IPS DF 4.7 (cell line): ENCODE measurements around the gene BCAP29.

Experiments used
- DNase-seq: peaks from one replicate; pipeline ENCODE4 v3.0.0-alpha.2; 2013; ENCODE audit warnings: low spot score; ENCODE audit errors: extremely low read depth

Gene BCAP29

DNA sequence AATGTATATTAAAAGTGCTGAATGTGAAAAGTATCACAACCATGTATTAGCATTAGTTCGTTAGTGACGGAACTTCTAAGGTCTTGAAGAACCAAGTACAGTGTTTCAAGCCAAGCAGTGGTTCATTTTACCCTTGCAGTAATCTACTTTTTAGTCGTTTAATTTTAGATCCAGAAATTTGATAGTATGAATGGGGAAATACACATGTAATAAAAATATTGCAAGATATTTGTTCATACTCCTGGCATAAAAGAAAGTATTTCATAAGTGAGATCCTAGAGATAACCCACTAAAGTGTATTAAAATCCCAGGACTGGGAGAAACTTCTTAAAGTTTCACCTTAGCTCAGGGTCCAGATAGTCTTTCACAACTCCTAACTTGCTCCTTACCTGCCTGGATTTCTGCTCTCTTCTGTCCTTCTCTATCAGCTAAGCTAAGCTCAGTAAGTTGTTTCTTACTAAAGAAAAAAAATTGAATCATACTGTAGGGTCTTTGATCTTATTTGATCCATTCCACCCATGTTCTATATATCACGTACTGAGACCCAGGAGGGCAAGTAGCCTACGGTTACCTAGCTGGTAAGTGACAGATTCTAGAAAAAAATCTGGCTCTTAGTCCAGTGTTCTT, 1.5 kb downstream of the BCAP29 start:
- no peak for DNase-seq

DNA sequence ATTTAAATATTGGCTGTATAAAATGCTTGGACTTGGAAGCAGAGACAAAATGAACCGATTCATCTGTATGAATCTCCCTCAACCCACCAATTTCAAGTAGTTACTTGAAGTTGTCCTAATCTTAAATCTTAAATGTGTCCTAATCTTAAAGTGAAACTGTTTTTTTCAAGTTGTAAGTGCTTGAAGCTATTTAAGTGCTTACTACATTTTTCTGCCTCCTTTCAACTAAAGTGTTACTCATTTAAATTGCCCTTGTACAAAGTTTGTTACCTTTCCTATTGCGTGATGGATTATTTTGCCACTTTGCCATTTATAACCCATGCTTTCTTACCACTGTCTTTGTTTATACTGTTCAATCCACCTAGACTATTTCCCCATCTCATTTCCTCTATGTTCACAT, 2.8 kb downstream of the BCAP29 start:
- DNase-seq = no peak

DNA sequence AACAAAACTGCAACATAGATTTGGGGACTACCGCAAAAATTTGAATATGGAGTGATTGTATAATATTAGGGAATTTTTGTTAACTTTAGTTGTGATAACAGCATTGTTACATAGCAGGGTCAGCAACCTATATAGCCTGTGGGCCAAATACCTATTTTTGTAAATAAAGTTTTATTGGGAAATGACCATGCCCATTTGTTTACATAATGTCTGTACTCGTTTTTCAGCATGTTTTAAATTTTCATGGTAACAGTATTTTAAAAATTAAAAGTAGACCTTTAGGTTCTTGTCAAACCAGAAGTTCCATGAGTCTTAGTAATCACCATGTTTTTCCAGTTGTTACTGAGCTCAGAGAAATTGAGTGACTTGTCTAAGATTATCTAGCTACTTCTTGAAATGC, 4.7 kb downstream of the BCAP29 start:
- DNase-seq = no peak

DNA sequence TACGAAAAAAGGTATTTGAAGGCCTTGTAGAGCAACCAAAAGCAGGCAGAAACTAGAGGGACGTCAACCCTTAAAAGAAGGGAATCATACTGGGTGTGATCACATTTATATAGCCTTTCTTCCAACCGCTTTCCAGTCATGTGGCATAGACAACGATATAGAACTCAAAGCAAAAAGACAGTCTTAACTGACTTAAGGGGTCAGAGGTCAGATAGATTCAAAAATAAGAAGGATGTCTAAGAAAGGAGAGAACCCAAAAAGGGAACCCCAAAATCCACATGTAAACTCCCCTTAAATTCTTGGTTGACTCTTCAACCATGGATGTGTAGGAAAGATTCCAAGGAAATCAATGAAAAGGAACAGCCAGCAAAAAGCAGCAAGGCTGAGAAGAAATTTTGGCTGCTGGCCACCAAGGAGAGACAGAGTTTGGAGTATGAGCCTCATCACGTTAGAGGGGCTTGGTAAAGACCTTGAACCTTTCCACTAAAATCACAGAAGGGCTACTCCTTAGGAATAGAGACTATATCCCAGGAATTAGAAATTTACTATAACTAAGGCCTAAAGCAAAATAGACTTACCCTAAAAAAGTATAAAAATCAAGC, 8.6 kb downstream of the BCAP29 start:
- DNase-seq = no peak

DNA sequence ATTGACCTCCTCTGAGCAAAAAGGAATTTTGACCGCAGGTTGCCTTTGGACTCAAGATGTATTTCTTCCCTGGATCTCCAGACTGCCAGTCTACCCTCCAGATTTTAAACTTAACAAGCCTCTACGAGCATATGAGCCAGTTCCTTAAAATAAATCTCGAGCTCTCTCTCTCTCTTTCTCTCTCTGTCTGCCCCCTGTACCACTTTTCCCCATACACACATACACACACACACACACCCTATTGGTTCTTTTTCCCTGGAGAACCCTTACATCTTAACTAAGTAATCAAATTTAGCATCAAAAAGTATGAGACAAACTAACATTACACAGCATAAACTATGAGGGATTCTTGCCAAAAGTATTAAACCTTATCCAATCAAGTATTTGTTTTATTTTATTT, 11.4 kb downstream of the BCAP29 start:
- no peak for DNase-seq

DNA sequence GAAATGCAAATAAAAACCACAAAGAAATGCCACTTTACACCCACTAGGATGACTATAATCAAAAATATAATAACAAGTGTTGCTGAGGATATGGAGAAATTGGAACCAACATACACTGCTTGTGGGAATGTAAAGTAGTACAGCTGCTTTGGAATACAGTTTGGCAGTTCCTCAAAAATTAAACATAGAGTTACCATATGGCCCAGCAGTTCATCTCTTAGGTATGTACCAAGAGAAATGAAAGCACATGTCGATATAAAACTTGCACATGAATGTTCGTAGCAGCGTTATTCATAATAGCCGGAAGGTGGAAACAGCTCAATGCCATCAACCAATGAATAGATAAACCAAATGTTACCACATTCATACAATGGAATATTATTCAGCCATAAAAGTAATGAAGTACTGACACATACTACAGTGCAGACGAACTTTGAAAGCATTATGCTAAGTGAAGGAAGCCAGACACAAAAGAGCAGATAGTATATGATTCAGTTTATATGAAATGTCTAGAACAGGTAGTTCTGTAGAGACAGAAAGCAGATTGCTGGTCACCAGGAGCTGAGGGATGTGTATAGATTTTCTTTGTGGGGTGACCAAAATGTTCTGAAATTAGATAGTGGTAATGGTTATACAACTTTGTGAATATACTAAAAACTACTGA, 12.4 kb downstream of the BCAP29 start:
- no peak for DNase-seq

DNA sequence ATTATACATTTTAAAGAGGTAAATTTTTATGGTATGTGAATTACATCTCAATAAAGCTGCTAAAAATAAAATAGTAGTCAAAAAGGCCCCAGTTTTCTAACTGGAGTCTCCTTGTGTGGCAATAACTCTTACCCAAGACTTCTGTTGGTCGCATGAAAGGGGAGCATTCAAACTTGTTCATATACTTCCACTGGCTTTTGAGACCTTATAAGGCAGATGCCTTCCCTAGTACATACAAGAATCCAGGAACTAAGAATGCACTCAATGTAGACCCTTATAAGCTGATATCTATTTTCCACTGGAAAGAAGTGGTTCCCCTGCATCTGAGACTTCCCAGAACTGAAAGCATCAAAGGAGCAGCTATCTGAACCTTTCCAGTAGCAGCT, 13.0 kb downstream of the BCAP29 start:
- no peak for DNase-seq

DNA sequence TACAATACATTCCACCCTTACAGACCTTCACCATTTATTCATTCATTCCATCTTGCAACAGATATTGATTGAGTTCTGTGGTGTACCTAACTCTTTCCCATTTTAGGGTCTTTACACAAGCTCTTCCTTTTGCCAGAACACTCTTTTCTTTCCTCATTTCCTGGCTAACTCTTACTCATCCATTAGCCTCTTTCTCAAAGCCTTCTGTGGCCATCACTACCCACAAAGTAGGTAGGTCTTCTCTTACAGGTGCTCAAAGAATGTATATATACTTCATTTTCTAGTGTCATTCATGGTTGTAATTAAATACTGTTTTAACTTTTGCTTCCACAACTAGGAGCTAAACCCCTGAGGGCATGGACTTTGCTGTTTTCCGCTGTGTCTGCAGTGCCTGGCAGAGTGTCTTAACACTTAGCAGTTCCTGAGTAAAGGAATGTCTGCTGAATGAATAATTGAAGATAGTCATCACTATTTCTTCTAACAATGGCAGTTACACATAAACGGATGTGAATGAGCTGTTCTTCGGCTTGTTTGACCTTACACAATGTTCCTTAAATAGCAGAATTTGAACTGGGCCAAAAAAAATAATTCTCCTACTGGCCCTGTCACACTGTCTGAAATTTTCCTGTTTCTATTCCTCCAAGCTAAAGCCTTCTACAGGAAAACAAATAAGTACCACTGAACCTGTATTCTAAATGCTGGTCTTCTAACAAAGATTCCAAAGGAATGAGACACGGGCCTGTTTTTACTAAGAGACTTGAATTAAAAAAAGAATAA, 15.1 kb downstream of the BCAP29 start:
- DNase-seq = no peak

DNA sequence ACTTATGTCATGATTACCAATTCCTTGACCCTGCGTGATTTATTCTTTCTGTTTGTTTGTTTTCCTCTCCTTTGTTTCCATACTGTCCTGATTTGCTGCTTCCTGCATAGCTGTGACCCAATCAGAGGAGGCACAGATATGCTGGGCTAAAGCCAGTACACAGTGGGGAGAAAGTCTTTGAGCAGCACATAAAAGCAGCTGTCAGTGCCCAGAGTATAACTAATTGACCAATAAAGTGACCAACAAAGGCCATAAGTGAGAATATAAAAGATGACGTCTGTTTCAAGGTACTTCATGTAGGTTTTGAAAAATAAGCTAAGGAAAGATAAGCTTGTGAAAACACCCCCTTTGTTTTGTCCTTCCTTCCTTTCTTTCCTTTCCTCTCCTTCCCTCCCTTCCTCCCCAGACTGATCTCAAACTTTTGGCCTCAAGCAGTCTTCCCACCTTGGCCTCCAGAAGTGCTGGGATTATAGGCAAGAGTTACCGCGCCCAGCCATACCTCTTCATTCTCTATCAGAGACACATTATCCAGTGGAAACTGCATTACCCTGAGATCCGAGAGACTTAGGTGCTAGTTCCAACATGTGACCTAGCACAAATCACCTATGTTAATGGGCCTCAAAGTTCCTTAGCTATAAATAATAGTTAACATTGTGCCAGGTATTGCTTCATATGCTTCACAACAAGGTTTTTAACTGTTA, 17.0 kb downstream of the BCAP29 start:
- no peak for DNase-seq

DNA sequence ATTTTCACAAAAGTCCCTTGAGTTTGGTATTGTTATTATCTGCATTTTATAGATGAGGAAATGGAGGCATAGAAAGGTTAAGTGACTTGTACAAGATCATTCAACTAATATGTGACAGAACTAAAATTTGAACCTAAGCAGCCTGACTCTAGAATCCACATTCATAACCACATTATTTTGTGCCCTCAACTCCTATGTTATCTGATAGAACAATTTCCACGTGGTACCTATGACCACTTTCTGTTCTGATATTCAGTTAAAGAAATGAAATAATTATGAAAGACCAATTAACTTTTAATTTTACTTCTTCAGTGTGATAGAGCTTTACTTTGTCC, 17.5 kb downstream of the BCAP29 start:
- no peak for DNase-seq

DNA sequence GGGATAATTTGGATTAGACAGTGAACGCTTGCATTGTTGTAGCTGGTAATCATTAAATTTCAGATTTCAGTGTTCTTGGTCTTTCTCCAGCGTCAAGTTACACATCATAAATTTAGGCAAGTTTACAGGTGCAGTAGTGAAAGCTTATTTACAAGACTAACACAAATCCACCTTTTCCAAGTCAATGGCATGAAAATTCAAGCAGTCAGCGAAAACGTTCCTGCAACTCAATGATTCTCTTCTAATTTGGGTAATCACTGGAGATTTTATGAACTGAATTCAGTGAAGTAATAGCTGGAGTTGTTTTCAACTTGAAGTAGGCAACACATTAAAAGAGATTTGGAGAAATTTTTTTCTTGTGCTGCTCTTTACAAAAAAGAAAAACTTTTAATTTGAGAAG, 17.9 kb downstream of the BCAP29 start:
- no peak for DNase-seq

DNA sequence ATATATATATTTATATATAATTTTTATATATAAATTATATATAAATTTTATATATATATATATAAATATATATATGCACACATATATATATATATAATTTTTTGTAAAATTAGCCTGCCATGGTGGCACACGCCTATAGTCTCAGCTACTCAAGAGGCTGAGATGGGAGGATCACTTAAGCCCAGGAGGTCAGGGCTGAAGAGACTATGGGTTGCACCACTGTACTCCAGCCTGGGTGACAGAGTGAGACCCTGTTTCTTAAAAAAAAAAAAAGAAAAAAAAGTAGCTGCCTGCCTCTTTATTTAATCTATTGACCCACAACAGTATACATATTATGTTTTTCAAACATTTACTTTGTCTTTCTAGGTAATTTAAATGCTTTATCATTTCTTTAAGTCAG, 19.2 kb downstream of the BCAP29 start:
- DNase-seq = no peak

DNA sequence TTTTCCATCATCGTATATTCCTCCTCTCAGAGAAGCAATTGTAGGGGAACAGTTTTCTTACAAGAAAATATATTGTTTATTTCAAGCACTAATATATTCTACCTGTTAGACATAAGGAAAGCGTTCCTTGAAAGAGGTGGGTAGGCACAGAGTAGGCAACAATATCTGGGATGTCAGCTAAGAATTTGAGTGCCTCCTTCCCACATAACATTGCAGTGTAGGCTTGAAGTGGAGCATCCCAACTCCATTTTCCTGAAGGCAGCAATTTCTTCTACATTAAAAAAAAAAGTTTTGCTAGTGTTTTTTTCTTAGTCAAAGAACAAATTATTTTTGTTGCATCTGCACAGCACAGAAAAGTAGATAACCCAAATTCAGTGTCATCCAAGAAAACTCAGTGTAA, 20.8 kb downstream of the BCAP29 start:
- no peak for DNase-seq

DNA sequence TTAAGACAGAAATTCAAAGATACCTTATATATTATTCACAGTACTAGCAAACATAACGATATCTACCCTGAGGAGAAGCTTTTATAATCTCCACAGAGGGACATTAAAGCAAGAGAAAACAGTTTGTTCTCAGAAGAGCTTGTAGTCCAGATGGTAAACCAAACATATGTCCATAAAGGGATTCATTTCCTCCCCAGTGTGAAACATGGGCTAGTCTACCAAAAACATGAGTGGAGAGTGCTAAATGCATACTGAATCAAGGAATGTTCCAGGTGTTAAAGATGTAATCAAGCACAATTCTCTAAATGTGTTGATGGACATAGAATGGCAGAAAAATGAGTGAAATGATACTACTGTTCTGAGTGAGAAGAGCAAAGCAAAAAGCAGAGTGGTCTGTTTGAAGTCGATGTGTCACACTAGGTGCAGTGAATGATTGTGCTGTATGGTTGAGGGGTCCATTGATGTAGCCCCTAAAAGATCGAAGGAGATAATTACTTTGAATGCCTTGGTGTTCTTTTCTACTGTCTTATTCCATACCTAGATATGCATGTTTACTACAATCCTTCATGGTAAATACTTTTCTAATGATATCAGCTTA, 25.3 kb downstream of the BCAP29 start:
- no peak for DNase-seq

DNA sequence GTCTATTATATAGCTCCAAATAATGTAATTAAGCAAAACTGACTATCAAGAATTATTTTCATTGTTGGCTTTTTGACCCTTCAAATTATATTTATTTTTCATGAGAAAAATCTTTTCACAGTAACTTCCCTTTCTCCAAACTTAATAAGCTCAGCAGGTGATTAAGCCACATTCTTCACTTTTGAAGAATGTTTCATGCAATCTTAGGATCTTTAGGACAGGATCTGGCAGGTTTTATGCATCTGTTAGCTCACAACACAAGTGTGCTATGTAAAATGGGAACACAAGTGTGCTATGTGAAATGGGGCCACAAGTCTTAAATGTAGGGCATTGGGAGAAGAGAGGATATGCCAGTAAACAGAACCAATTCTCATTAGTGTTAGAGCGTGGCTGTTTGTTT, 26.3 kb downstream of the BCAP29 start:
- DNase-seq = no peak

DNA sequence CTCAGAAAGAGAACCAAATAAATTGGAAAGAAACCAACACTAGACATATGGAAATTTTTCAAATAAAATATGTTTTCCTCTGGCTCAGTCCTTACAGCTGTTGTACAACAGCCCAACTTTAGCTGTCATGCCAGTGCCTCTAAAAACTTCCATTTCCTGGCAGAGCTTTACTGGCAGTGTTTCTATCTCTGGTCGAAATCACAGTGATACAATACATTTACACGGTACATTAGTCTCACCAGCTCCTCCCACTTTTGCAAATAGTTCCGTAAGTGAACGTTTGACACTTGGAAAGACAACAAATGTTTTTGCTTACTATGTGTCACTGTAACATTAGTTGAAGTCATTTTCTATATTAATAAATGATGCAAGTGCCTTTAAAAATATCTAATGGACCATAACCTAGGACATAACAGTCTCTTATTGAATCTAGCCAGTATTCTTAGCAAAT, 29.8 kb downstream of the BCAP29 start:
- no peak for DNase-seq

DNA sequence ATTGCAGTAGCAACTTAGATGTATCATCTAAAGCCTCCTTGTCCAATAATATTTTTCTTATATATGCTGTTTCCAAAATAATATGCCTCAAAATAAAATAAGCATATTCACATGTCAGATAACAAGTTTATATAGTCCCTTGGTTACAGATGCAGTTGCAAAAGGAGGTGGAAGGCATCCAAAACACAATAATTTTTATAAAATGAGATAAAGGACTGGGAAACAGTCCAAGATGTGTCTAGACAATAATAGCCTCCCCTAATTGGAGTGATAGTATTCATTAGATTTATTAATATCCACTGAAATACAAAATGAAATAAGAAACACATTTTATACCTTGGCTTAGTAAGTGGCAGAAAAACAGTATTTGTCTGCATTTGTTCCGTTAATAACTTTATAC, 30.3 kb downstream of the BCAP29 start:
- DNase-seq = no peak

DNA sequence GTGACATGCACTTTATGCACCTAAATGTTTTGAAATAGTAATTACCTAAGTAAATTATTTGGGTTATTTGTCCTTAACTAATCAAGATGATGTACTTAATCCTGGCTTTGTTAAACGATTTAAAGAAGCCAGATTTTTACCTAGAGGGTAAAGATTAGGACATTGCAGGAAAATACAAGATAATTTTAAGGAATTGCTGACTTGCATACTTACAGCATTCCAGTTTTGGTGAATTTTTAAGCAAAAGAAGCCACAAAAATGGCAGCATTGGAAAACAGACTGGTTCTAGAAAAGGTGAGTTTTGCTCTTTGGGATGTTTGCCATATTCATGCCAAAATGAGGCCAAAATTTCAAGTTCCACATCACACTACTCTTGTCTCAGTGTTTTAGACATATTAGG, 33.4 kb downstream of the BCAP29 start:
- no peak for DNase-seq

DNA sequence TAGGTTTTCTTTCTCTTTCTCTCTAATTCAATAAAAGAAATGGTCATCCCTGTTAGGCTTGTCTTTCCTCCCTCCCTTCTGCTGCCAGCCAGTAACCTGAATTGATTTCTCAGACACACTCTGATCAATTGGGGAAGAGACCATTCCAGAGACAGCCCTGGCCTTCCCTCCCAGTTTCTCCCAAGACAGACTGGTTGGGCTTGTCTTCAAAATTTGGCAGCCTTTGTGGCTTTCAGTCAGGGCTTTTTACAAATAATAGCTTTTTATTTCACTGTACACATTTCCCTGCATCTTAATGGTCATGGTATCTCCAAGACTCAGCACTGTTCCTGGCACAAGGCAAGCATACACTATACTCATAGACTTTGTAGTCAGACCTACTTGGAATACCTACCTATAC, 33.9 kb downstream of the BCAP29 start:
- no peak for DNase-seq

DNA sequence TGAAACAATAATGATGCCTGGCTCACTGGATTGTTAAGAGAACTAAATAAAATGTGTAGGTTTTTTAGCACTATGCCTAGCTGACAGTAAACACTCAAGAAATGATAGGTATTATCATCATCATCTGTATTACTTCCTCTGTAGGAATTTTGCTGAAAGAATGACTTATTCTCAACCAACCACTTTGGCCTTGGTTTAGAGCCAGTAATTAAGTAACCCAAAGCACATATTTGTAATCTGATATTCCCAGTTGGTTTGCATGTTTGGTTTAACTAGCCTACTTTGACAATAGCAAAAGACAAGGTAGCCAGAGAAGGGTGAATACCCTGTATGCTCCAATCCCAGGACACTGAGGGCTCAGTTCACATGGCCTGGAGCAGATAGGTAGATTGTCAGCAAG, 34.4 kb downstream of the BCAP29 start:
- no peak for DNase-seq

DNA sequence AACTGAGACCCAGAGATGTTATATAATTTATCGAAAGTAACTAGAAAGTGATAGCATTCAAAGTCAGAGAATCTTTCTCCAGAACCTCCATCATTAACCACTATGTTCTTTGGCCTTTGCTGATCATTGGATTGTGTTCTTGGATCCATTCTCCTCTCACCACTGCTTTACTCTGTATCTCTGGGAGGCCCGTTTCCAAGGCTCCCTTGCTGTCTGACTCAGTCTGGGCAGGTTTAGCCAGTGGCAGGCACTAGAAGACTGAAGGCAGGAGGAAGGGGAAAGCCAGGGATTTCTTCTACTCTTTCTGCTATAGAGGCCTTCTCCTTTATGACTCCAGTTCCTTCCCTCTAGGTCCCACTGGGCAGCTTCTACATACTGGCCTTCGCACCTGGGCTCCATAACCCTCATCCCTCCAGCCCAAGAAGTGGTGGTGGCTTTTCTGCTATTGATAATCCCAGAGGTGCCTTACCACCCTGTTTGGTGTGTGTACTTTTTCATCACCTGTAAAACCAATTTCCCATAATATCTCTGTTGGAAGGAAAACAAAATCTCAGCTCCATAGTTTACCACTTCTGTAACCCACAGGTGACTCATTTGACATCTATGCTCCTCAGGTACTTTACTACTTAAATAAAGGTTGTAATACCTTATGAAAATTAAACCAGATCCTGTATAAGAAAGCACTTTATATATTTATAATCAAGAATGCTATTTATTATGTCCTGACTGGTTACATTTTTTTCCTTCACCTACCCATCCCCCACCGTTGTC, 36.0 kb downstream of the BCAP29 start:
- DNase-seq = no peak
